ENCODE data around the gene TMEM259.

TMEM259 gene

GRCh38 chr19:1055028-1055425, 34.1 kb upstream of the TMEM259 start:
- no peak for DNase-seq

GRCh38 chr19:1054102-1055027, 33.4 kb upstream of the TMEM259 start:
- DNase-seq, result no peak

GRCh38 chr19:1053176-1054101, 32.5 kb upstream of the TMEM259 start:
- DNase-seq, result no peak

- no peak for DNase-seq
Observed at GRCh38 chr19:1052349-1052975, 31.5 kb upstream of the TMEM259 start.

- no peak for DNase-seq
Observed at GRCh38 chr19:1051791-1052190, 30.9 kb upstream of the TMEM259 start.

GRCh38 chr19:1050989-1051788, 30.3 kb upstream of the TMEM259 start:
- DNase-seq, result no peak

GRCh38 chr19:1049800-1050199, 28.9 kb upstream of the TMEM259 start:
- DNase-seq, result no peak

GRCh38 chr19:1049106-1049505, 28.2 kb upstream of the TMEM259 start:
- DNase-seq, result no peak

- DNase-seq, result no peak
Observed at GRCh38 chr19:1047696-1048147, 26.8 kb upstream of the TMEM259 start.

- no peak for DNase-seq
Observed at GRCh38 chr19:1046836-1047695, 26.1 kb upstream of the TMEM259 start.

- no peak for DNase-seq
Observed at GRCh38 chr19:1046117-1046626, 25.2 kb upstream of the TMEM259 start.

- DNase-seq, result no peak
Observed at GRCh38 chr19:1045247-1045603, 24.3 kb upstream of the TMEM259 start.

GRCh38 chr19:1042689-1043511, 22.0 kb upstream of the TMEM259 start:
- DNase-seq, result no peak

GRCh38 chr19:1041835-1042685, 21.1 kb upstream of the TMEM259 start:
- no peak for DNase-seq

- no peak for DNase-seq
Observed at GRCh38 chr19:1041272-1041834, 20.4 kb upstream of the TMEM259 start.

GRCh38 chr19:1040476-1041271, 19.8 kb upstream of the TMEM259 start:
- DNase-seq, result peak; percentile 85

GRCh38 chr19:1039646-1040475, 18.9 kb upstream of the TMEM259 start, which contains the start of gene ABCA7:
Gene ABCA7 (plus strand): TSS chr19:1040107. CDS start chr19:1041362, 1,255 bp downstream.
- peak; percentile 91 for DNase-seq
